NB4 (cell line): Measurements from ENCODE around the gene NHLRC4.
A peak's percentile ranks its signal among the peaks of the same experiment; 100 is the strongest.

Experiments
- DNase-seq: peaks from one replicate; pipeline ENCODE4 v3.0.0; 2010; ENCODE audit warnings: low read depth
- H3K4me3 ChIP-seq: one replicate; pipeline ENCODE4 v1.5.1; 2011; ENCODE audit warnings: mild to moderate bottlenecking, low read depth, low read length, moderate library complexity
- CTCF ChIP-seq: IDR thresholded peaks from one replicate; pipeline ENCODE4 v1.5.1; 2012; ENCODE audit warnings: low read depth, low read length
- MAX ChIP-seq: IDR thresholded peaks from 2 replicates; pipeline ENCODE4 v1.6.1; 2011; ENCODE audit warnings: low read depth, low read length
- MYC ChIP-seq: IDR thresholded peaks from 2 replicates; pipeline ENCODE4 v1.6.1; 2011; ENCODE audit warnings: low read depth, low read length
- POLR2A ChIP-seq: IDR thresholded peaks from 2 replicates; pipeline ENCODE4 v1.6.1; 2011; ENCODE audit warnings: mild to moderate bottlenecking; ENCODE audit not compliant: insufficient read length; ENCODE audit errors: extremely low read depth

Gene NHLRC4

GRCh38 chr16:543301-544164, 23.3 kb upstream of the NHLRC4 start:
- TF ChIP-seq CTCF (no peak), MAX (no peak), POLR2A (no peak), MYC (no peak)
- DNase-seq: no peak

GRCh38 chr16:544517-544916, 22.3 kb upstream of the NHLRC4 start:
- DNase-seq: peak; percentile 16
- TF ChIP-seq POLR2A: no peak
- no peak for TF ChIP-seq MYC
- TF ChIP-seq MAX: no peak
- TF ChIP-seq CTCF: no peak
- H3K4me3 ChIP-seq: no peak overlapping the region

More at GRCh38 chr16:543301-544164, 23.3 kb upstream of the NHLRC4 start:
- no peak overlapping the region for H3K4me3 ChIP-seq

- no peak overlapping the region for H3K4me3 ChIP-seq
- peak; percentile 95 for DNase-seq
- TF ChIP-seq MAX (peak; percentile 11; the same call in 1 of the 2 replicates), CTCF (peak; percentile 64), POLR2A (no peak), MYC (no peak; the same call in 1 of the 2 replicates)
Observed at GRCh38 chr16:546909-547770, 19.7 kb upstream of the NHLRC4 start.

- DNase-seq: no peak
- no peak overlapping the region for H3K4me3 ChIP-seq
- TF ChIP-seq MAX: no peak
- TF ChIP-seq POLR2A: no peak
- no peak for TF ChIP-seq CTCF
- no peak for TF ChIP-seq MYC
Observed at GRCh38 chr16:548586-548985, 18.2 kb upstream of the NHLRC4 start.

GRCh38 chr16:549544-550263, 17.1 kb upstream of the NHLRC4 start:
- DNase-seq: no peak
- TF ChIP-seq MAX (no peak), CTCF (no peak), MYC (no peak), POLR2A (no peak)
- no peak overlapping the region for H3K4me3 ChIP-seq
